NCI-H2107 treated with DMSO at 0.1 percent for 48 hours (cell line): Measurements from ENCODE around the gene EGFL8.
"Not testable (repeated sequence)": the region's sequence is repeated elsewhere in the genome, so short reads cannot be mapped to it uniquely, and the experiment has no call there.

Source experiments
- DNase-seq: peaks from one replicate; lab custom pipeline; 2025; ENCODE audit not compliant: unreplicated experiment; lab: John Stamatoyannopoulos, UW

EGFL8 gene

DNA sequence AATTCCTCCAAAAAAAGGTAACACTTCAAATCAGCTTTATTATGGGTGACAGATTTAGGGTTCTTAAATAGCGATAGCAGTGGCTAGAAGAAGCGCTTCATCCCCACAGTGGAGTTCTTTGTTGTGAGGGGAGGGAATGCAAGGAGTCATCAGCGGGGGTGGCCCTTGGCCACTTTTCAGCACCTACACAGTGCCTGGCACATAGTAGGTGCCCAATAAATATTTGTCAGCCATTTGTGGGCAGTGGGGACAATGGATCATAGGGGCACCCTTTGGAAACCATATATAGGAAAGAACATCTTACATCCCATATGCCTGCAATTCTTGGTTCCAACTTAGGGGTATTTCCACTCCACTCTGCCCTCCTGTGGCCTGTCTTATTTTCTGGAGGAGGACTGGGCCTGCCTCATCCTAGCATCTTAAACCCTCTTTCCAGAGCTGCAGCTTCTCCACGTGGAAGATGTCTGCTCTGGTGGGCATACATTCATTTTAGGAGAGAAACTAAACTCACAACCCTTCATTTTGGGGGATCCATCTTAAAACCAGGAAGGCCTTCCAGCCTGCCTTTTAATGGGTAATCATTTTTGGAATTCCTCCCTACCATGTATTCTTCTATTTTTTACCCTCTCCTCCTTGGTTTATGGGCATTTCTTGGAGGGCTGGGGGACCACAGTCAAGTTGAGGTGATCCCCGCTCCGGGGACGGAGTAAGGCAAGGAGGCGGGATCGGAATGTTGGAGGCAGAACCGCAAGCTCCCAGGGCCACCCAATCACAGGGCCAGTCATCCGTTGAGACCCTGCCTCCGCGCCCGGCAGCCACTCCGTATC is 30.6 kb downstream of the EGFL8 start:
- DNase-seq = no peak

DNA sequence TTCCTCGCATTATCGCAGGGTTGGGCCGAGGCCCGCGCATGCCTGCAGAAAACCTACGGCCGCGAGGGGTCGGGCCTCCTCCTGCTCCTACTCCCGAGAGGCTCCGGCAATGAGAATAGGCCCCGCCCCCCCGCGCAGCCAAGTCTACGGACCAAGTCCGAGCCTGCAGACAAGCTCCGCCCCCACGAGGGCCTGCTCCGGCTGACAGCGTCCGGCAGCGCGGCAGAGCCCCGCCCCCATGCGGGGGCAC is 31.2 kb downstream of the EGFL8 start:
- DNase-seq = peak; percentile 86

DNA sequence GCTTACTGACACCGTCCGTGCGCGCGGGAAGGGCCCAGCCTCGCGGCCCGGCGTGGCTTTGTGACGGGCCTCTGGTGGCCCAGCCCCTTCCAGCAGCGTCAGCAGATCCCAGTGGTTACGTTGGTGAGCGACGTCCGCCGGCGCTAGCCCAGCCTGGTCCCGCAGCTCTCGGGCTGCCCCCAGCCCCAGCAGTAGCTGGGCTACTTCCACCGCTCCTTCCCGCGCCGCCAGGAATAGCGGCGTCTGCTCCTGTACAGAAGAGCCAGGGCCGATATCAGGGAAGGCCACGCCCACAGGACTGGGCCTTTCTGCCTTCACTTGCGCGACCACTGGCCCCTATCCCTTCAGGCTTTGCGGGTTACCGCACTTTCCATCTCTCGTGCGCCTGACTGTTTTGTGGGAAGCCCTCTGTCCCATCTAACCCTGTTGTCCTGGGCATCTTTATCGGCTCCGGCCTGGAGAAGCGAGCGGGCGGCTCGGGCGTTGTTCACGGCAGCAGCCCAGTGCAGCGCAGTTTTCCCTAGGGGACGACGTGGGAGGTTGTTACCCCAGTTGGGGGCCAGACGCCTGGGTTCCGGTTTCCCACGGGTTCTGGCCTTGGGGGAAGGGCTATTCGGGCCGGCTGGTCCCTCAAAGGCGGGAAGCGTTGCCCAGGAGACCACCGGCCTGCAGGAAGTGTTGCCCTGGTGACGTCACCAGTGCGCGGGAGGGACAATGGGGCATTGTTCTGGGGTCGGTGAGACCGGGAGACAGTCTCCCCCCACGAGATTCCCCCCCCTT is 31.7 kb downstream of the EGFL8 start:
- peak; percentile 33 for DNase-seq

DNA sequence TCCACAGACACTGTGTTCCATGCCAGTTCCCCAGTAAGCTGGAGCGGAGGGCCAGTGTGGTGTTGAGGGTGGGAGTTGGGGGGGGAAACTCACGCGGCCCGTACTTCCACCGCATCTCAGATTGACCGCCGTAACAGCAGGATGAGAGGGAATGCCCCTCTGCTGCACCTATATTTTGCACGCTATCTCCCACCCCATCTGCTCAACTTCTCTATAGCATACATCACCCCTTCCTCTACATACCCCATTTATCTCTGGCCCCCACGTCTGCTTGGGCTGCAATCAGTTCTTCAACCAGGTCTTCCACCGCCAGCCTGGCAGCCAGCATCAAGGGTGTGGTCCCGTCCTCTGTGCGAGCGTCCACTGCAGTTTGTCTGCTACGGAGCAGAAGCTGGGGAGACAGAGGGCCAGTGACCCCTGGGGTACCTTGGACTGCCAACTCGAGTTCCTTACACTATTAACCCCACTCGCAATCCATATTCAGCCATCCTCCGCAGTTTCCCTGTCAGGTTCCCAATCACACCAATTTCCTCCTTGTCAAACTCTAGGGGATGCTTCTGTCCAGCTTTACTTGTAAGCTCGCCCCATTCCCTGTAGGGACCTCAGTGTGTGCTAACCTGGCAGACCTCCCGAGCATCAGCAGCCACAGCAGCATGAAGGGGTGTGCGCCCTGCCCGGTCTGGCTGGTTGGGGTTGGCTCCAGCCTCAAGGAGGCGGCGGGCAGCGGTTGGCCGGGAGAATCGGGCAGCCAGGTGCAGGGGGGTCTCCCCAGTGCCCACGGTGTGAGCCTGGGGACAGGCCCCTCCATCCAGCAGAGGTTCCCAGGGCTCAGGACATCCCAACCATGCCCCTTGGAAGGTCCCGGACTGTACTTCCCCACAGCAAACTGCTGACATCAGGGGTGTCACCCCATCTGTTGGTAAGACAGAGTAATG is 32.6 kb downstream of the EGFL8 start:
- no peak for DNase-seq

DNA sequence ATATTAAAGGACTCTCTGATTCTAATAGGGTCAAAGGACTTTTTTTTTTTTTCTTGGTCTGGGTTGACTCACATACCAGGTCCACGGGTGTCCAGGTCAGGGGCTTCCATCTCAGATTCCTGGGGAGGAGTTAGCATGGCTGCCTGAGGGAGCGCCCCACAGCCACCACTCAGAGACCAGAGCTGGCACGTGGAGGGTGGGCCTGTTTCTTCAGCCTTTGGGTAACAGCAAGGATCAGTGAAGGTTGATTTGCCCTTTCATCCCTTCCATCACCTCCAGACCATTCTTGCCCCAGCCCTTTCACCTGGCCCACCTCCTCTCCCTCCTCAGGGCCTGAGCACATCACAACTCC is 33.9 kb downstream of the EGFL8 start:
- no peak for DNase-seq

DNA sequence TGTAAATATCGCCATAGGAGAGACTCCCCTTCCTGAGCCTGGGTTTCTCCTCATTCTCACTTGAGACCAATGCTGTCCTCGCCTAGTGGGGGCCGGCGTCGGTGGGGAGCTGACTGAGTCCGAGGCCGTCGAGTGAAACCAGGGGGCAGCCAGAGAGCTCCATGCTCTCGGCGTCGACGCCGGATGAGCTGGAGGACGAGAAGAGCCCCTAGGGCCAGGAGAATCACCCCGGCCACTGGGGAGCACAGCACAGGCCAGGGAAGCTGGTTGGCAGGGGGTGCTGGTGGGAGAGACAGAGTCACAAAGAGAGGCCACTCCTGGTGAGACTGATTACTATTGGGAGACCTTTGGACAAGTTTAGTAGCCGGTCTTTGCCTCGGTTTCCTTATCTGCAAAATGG is 34.5 kb downstream of the EGFL8 start:
- DNase-seq = no peak

DNA sequence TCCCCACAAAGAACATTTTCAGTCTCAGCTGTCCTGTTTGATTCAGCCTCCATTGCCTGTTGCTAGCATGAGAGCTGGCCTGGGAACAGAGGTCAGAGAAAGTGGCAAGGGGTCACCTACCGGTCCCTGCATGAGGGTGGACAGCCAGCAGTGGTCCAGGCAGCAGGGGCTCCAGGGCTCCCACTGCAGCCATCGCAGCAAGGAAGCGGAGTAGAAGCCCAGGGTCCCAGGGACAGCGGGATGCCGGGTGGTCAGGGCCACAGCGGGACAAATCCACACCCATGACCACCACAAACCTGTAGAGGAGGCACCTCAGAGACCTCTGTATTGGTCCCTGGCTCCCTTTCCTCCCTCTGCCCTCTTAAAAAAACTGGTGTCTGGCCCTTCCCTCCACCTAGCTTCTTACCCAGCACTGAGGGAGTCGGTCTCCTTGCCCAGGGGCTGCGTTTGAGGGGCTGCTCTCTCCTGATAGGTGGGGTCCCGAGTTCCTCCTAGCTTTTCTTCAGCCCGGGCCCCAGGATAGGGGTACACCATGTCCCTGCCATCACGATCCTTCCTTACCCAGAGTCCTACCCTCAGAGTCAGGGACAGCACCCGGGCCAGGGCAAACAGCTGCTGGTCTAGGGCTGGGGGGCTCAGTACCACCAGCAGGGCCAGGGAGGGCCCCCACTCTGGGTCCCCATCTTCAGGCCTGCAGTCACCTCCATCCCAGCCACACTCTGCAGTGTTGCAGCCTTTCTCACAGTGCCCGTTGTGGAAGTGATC is 36.5 kb downstream of the EGFL8 start:
- DNase-seq = no peak

DNA sequence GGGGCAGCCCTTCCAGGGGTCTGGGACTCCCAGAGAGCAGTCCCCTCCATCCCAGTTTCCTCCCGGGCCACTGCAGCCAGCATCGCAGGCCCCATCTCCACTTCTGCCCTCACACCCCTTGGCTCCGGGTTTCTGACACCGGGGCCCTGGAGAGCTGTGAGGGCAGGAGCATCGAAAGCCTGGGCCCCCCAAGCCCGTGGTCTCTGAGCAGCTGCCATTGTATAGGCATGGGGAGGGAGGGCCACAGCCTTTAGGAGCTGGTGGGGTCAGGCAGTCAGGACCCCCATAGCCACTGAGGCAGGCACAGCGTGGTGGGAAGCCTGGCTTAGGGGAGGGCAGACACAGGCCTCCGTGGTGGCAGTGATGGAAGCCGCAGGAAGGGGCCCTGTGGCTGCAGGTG is 37.8 kb downstream of the EGFL8 start:
- DNase-seq = no peak

DNA sequence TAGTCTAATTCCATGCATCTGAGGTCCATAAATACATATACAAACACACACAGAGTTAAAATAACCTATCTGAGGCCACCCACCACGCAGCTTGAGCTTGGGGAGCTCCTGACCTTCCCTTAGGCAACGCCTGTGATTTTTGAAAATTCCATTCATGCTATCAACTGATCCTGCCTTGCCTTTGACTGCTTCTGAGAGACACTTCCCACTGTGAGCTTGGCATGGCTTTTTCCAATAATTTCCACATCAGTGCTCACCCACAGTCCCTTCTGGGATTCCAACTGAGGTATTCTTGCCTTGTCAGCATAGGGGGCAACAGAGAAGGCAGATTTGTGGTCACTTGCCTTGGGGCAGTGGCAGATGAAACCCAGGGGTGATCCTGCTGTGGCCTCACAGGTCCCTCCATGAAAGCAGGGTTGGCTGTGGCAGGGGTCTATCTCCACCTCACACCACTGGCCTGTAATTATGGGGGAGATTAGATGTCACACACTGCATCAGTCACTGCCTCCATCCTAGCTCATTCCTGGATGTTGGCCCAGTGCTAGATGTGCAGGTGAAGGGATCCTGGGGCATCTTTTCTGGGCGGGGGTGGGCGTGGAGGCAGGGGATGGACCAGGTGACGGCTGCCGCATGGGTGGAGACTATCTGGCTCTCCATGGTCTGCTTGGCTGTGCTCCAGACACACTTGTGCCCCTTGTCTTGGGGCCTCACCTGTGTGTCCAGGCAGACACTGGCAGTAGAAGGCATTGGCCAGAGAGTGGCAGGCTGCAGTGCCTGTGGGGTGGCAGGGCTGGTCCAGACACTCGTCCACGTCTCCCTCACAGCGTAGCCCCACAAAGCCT is 39.3 kb downstream of the EGFL8 start:
- DNase-seq = no peak

DNA sequence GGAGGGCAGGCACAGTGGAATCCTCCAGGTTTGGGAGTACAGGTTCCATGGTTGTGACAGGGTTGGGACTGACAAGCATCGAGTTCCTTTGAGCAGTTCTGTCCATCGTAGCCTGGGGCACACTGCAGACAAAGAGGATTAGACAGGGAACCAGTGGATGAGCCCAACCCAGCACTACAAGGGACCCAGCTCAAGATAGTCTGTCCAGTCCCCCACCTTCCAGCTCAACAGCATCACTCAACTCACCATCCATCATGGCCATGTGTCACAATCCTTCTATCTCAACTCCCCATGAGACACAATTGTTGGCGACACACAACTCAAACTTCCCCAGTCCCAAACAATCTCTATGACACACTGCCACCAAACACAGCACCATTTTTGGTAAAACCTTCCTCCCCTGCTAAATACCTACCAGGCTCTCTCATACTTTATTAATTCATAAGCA is 39.9 kb downstream of the EGFL8 start:
- DNase-seq = no peak

DNA sequence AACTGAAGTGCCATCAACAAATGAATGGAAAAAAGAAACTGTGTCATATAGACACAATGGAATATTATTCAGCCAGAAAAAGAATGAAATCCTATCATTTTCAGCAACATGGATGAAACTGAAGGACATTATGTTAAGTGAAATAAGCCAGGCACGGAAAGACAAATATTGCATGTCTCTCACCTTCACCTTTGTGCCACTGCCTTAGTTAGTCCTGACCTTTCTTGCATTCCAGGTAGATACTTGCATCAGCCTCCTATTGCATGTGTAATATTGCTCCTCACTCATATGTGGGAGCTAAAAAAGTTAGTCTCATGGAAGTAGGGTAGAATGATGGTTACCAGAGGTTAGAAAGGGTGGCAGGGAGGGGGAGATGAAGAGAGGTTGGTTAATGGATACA is 44.6 kb downstream of the EGFL8 start:
- no peak for DNase-seq

DNA sequence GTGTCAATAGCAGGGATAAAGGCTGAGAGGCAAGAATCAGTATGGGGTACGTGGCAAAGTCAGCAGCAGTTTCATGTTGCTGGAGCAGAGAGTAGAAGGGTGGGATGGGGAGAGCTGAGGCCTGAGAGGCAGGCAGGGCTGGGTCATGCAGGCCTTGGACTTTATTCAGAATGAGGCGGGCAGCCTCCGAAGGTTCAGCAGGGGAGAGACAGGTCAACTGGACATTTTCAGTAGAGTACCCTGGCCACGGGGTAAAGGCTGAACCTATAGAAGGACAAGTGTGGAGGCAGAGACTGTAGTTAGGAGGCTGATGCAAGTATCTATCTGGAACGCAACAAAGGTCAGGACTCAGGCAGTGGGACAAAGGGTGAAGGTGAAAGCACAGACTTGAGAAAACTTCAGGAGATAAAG is 45.8 kb downstream of the EGFL8 start:
- DNase-seq = no peak

DNA sequence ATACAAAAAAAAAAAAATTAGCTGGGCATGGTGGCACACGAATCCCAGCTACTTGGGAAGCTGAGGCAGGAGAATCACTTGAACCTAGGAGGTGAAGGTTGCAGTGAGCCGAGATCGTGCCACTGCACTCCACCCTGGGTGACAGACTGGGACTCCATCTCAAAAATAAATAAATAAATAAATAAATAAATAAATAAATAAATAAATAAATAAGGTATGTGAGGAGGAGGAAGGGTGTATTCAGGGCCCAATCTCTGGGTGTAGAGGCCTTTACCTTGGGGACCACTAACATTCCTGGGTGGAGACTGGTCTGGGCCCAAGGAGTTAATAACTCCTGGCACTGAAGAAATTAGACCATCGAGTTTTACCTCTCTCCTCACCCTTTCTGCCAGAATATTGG is 47.0 kb downstream of the EGFL8 start:
- not testable (repeated sequence) for DNase-seq

DNA sequence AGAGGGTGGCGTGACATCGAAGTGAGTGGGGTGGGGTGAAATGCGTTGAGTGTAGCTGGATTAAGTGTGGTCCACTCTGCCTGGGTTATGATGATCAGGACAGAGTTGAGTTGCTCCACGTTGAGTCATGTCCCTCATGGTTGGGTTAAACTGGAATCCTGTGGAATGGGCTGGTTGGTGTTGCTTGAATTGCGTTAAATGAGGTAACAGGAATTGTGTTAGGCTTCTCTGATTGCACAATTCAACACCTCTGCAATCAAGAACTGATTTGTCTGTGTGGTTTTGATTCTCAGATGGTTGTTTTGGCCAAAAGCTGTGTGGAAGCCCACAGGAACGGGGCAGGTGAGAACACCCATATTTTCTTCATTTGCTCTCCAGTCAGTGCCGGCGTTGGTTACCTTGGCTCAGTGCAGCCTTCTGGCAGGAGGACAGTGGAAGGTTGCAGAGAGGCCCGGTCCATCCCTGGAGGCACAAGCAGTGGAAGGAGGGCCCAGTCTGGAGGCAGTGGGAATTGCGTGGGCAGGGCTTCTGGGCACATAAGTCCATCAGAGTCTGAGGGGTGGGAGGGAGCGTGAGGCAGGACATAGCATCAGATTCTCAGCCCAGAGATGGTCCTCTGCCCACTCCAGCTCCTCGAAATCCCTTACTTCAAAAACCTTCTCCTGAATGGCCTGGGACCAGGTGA is 47.8 kb downstream of the EGFL8 start:
- DNase-seq = no peak

DNA sequence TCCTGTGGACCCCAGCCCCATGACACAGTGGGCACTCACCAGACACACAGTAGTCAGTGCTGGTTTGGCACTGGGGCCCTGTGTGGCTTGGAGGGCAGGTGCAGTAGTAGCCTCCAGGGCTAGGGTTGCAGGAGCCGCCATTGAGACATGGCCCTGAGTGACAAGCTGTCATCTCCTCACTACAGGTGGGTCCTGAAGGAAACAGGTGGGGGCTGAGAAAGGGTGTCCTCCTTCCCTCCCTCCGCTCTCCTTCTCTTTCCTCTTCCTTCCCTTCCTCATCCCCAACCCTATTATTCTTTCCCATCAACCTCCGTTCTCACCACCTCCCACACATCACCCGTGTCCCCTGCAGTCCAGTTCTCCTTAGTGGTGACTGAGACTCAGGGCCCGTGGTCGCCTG is 49.3 kb downstream of the EGFL8 start:
- no peak for DNase-seq

DNA sequence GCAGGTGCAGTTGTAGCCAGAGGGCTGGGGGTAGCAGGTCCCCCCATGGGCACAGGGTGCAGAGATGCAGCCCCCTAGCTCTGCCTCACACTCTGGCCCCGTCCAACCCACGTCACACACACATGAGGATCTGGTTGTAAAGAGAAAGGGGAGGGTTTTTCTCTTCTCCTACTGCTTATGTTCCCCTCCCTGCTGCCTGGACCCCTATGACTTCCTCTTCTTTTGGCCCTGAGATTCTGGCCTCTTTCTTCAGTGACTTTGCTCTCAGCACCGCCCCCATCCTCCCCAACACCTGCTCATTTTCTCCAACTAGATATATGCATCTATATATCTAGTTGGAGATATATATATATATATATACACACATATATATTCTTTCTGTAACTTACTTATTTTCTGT is 49.7 kb downstream of the EGFL8 start:
- DNase-seq = no peak

DNA sequence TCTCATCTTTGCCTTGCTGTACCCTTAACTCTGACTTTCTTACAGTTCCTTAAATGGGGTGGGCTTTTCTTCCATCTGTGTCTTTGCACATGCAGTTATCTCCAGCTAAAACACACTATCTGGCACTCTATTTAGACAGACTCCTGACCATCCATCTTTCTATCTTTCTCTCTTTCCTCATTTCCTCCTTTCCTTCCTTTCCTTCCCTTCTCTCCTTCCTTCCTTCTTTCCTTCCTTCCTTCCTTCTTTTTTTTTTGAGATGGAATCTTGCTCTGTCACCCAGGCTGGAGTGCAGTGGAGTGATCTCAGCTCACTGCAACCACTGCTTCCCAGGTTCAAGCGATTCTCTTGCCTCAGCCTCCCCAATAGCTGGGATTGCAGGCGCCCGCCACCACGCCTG is 51.2 kb downstream of the EGFL8 start:
- no peak for DNase-seq

DNA sequence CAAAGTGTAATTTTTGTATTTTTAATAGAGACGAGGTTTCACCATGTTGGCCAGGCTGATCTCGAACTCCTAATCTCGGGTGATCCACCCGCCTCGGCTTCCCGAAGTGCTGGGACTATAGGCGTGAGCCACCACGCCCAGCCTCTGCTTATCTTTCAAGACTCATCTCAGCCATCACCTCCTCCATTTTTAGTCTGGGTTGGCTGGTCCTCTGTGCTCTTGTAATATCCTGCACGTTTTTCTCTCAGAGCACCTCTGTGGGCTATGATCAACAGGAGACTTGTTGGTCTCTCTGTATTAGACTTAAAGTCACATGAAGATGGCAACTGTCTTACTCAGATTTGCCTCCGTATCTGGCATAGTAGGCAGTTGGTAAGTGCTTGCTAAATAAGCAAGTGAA is 51.9 kb downstream of the EGFL8 start:
- no peak for DNase-seq

DNA sequence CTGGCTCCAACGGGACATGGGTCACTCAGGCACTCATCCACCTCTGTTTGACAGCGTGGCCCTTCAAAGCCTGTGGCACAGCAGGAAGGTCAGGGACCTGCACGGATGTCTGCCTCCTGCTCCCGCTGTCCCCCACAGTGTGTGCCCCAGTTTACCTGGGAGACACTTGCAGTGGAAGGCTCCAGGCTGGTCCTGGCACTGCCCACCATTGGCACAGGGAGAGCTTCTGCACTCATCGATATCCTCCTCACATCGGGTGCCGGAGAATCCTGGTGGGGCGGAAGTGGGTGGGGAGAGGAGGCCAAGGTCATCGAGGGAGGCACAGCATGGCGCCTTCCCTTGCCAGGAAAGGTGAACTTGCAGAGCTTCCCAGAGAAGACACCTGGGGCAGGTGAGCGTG is 52.6 kb downstream of the EGFL8 start:
- DNase-seq = no peak
